ENCODE results near the gene SCIN. TPM values are rescaled to one million over a fixed set of nuclear protein-coding genes. Genes with fewer than 3 reads are reported as not detected.

The SCIN gene
- polyA plus RNA-seq, 1 donor from 2014 or later, result 0.53 TPM

DNA sequence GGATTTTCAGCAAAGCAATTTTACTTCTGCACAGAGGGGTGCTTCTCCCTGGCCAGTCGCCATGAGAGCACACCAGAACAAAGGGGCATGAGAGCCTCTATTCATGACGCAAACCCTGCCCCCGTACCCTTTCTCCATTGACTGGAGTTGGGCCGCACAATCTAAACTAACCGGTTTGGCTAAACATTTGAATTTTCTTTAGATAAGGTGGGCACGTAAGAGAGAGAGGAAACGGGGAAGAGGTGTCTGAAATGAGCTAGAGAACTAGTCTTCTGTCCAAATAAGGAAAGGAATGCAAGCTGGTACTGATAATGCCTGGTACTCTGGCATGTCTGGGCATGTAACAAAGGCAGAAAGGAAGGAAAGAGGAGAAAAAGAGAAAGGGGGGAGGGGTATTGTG, 13.2 kb upstream of the SCIN start:
- no peaks in the 10 kb centered on the region for H3K79me2 ChIP-seq (replicated peaks; ENCODE audit: insufficient read depth, low read length)
- no peaks in the 10 kb centered on the region for H4K20me1 ChIP-seq (ENCODE audit: insufficient read depth)
- H3K9me3 ChIP-seq (ENCODE audit: low read length), result no peaks in the 10 kb centered on the region
- no peaks in the 10 kb centered on the region for H3K9me2 ChIP-seq (ENCODE audit: insufficient read depth, low read length)
- H2AFZ ChIP-seq (ENCODE audit: low read depth, low read length), result no peak overlapping the region
- H3K27ac ChIP-seq (ENCODE audit: low read length), result no peak overlapping the region
- no peaks in the 10 kb centered on the region for H3K36me3 ChIP-seq (ENCODE audit: insufficient read depth, low read length)
- no peak overlapping the region for H3K4me2 ChIP-seq (ENCODE audit: low read length)
- TF ChIP-seq, protein P1, sequence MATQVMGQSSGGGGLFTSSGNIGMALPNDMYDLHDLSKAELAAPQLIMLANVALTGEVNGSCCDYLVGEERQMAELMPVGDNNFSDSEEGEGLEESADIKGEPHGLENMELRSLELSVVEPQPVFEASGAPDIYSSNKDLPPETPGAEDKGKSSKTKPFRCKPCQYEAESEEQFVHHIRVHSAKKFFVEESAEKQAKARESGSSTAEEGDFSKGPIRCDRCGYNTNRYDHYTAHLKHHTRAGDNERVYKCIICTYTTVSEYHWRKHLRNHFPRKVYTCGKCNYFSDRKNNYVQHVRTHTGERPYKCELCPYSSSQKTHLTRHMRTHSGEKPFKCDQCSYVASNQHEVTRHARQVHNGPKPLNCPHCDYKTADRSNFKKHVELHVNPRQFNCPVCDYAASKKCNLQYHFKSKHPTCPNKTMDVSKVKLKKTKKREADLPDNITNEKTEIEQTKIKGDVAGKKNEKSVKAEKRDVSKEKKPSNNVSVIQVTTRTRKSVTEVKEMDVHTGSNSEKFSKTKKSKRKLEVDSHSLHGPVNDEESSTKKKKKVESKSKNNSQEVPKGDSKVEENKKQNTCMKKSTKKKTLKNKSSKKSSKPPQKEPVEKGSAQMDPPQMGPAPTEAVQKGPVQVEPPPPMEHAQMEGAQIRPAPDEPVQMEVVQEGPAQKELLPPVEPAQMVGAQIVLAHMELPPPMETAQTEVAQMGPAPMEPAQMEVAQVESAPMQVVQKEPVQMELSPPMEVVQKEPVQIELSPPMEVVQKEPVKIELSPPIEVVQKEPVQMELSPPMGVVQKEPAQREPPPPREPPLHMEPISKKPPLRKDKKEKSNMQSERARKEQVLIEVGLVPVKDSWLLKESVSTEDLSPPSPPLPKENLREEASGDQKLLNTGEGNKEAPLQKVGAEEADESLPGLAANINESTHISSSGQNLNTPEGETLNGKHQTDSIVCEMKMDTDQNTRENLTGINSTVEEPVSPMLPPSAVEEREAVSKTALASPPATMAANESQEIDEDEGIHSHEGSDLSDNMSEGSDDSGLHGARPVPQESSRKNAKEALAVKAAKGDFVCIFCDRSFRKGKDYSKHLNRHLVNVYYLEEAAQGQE (IDR thresholded peaks at IDR 0.05; ENCODE audit: borderline replicate concordance), result no peak
- TF ChIP-seq, protein P2, sequence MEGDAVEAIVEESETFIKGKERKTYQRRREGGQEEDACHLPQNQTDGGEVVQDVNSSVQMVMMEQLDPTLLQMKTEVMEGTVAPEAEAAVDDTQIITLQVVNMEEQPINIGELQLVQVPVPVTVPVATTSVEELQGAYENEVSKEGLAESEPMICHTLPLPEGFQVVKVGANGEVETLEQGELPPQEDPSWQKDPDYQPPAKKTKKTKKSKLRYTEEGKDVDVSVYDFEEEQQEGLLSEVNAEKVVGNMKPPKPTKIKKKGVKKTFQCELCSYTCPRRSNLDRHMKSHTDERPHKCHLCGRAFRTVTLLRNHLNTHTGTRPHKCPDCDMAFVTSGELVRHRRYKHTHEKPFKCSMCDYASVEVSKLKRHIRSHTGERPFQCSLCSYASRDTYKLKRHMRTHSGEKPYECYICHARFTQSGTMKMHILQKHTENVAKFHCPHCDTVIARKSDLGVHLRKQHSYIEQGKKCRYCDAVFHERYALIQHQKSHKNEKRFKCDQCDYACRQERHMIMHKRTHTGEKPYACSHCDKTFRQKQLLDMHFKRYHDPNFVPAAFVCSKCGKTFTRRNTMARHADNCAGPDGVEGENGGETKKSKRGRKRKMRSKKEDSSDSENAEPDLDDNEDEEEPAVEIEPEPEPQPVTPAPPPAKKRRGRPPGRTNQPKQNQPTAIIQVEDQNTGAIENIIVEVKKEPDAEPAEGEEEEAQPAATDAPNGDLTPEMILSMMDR (IDR thresholded peaks at IDR 0.05; ENCODE audit: poor library complexity, severe bottlenecking), result no peak
- TF ChIP-seq RAD21 (conservative IDR thresholded peaks at IDR 0.05) (no peak), EP300 (conservative IDR thresholded peaks at IDR 0.05; ENCODE audit: poor library complexity, severe bottlenecking) (no peak), SMC3 (conservative IDR thresholded peaks at IDR 0.05; ENCODE audit: poor library complexity) (no peak), MXI1 (conservative IDR thresholded peaks at IDR 0.05; ENCODE audit: poor library complexity, severe bottlenecking) (no peak), TAF1 (IDR thresholded peaks at IDR 0.05; ENCODE audit: low read depth) (no peak), EZH2 (IDR thresholded peaks at IDR 0.05; ENCODE audit: borderline replicate concordance, insufficient read depth, low read length, poor library complexity, severe bottlenecking) (no peak), POLR2AphosphoS5 (IDR thresholded peaks at IDR 0.05) (no peak)
- H3F3A ChIP-seq (ENCODE audit: insufficient read depth, low read length, poor library complexity, severe bottlenecking), result no peaks in the 10 kb centered on the region
- H3K4me3 ChIP-seq (ENCODE audit: low read length), result no peak overlapping the region
- no peak overlapping the region for H3K9ac ChIP-seq (ENCODE audit: low read length)
- H3K27me3 ChIP-seq (ENCODE audit: insufficient read depth, low read depth, low read length), result no peaks in the 10 kb centered on the region

DNA sequence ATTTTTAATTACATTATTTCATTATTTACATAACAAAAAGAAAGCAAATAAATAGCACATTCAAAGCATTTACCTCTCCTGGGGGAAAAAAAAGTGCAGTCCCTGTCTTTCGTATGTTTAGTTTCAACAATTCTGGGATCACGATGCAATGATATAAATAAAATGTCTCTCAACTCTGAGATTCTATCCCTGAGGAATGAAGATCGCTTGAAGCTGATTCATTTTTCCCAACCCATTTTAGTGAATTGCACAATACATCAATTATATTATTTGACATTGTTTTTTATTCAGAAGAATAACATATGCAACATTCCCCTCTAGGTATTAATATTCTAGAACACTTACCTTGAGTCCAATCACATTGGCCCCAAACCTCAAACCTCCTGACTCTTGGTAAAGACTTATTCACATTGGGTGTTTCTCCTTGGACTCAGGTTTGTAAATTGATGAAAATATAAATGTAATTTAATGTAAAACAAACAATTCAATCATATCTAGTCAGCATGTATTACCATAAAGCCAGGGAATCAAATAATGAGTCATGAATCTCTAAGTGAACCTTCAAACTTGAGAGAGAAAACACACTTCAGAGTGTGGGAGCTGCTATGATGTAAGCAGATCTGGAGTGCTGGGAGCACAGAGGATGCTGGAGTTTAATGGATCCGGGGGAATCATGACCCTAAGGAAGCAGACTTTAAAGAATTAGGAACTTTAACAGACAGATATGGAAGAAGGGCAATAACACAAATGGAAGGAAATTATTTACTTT, 5.3 kb upstream of the SCIN start:
- H3K27ac ChIP-seq (ENCODE audit: low read length), result no peak overlapping the region
- no peaks in the 10 kb centered on the region for H3K9me2 ChIP-seq (ENCODE audit: insufficient read depth, low read length)
- peaks cover 18% of the 10 kb centered on the region for H3K27me3 ChIP-seq (ENCODE audit: insufficient read depth, low read depth, low read length)
- H3K4me2 ChIP-seq (ENCODE audit: low read length), result no peak overlapping the region
- H3K79me2 ChIP-seq (replicated peaks; ENCODE audit: insufficient read depth, low read length), result no peaks in the 10 kb centered on the region
- H3K4me3 ChIP-seq (ENCODE audit: low read length), result no peak overlapping the region
- H3F3A ChIP-seq (ENCODE audit: insufficient read depth, low read length, poor library complexity, severe bottlenecking), result no peaks in the 10 kb centered on the region
- no peaks in the 10 kb centered on the region for H4K20me1 ChIP-seq (ENCODE audit: insufficient read depth)
- H3K9me3 ChIP-seq (ENCODE audit: low read length), result no peaks in the 10 kb centered on the region
- no peak overlapping the region for H3K9ac ChIP-seq (ENCODE audit: low read length)
- TF ChIP-seq TAF1 (IDR thresholded peaks at IDR 0.05; ENCODE audit: low read depth), result no peak
- no peak for TF ChIP-seq MXI1 (conservative IDR thresholded peaks at IDR 0.05; ENCODE audit: poor library complexity, severe bottlenecking)
- TF ChIP-seq SMC3 (conservative IDR thresholded peaks at IDR 0.05; ENCODE audit: poor library complexity), result no peak
- TF ChIP-seq EZH2 (IDR thresholded peaks at IDR 0.05; ENCODE audit: borderline replicate concordance, insufficient read depth, low read length, poor library complexity, severe bottlenecking), result no peak
- TF ChIP-seq, protein P2 (IDR thresholded peaks at IDR 0.05; ENCODE audit: poor library complexity, severe bottlenecking), result no peak
- TF ChIP-seq POLR2AphosphoS5 (IDR thresholded peaks at IDR 0.05), result no peak
- no peak for TF ChIP-seq EP300 (conservative IDR thresholded peaks at IDR 0.05; ENCODE audit: poor library complexity, severe bottlenecking)
- no peaks in the 10 kb centered on the region for H3K36me3 ChIP-seq (ENCODE audit: insufficient read depth, low read length)
- no peak overlapping the region for H2AFZ ChIP-seq (ENCODE audit: low read depth, low read length)

All from neural cell (in vitro differentiated cells).